HCT116 (cell line): ENCODE measurements around the gene A2ML1. TPM values are rescaled to one million over a fixed set of nuclear protein-coding genes. Genes with fewer than 3 reads are reported as not detected.

ENCODE experiments used
- ATAC-seq: fragments of 200-7000 bp; cut with Tn5 transposase; 2 replicates; pipeline ENCODE4 v1.9.1; 2020; ENCODE audit warnings: mild to moderate bottlenecking, moderate library complexity
- BruUV-seq: library from RNA; stranded (reverse); fragments of 400-500 nt; replicated peaks from 2 replicates; lab custom pipeline; 2021; lab: Mats Ljungman, UMichigan
- CTCF ChIA-PET: fragments of 300-600 bp; sonication (Branson Sonifier 250); formaldehyde crosslinking; loops from one replicate; lab custom pipeline; 2021; ENCODE audit warnings: antibody characterized with exemption; lab: Charles Lee
- POLR2A ChIA-PET: fragments of 300-600, 350-600 bp; sonication (Branson Sonifier 250); formaldehyde crosslinking; loops from one replicate; lab custom pipeline; 2021; ENCODE audit warnings: antibody characterized with exemption; lab: Charles Lee
- RAD21 ChIA-PET, 2 experiments: fragments of 300-600 bp; sonication (Branson Sonifier 250); formaldehyde crosslinking; loops; one replicate each; lab custom pipeline; 2023; ENCODE audit warnings: low total read pairs in 2 of 2; ENCODE audit not compliant: uncharacterized antibody in 2 of 2, unreplicated experiment in 2 of 2, low non-redundant PET in 1 of 2; lab: Charles Lee
- DNase-seq: peaks from one replicate; pipeline ENCODE4 v3.0.0-alpha.2; 2010; ENCODE audit warnings: low read depth, low spot score
- H2AFZ ChIP-seq: fragments of 200-600 bp; shearing (Covaris generic), sonication (generic); 2 replicates; pipeline ENCODE4 v1.6.1; 2017; ENCODE audit warnings: low read depth, mixed run types, mixed read lengths, antibody characterized with exemption, low read length; ENCODE audit not compliant: poor library complexity, severe bottlenecking
- H3K27ac ChIP-seq: 2 replicates; pipeline ENCODE4 v1.5.1; 2012; ENCODE audit warnings: low read depth, low read length
- H3K27me3 ChIP-seq: fragments of 200-600 bp; sonication (generic); 2 replicates; pipeline ENCODE4 v1.6.1; 2016; ENCODE audit warnings: mixed run types, low read length, mixed read lengths; ENCODE audit not compliant: insufficient read depth
- H3K36me3 ChIP-seq, 2 experiments: fragments of 200-500 bp in 1 of 2; fragments of 200-600 bp in 1 of 2; sonication (Bioruptor generic) in 1 of 2; sonication (generic) in 1 of 2; 2 replicates each; pipeline versions ENCODE4 v1.5.1 to v1.6.1; 2014 to 2016; ENCODE audit warnings: low read length in 2 of 2, inconsistent platforms in 1 of 2, mixed read lengths in 1 of 2, mixed run types in 1 of 2; ENCODE audit not compliant: insufficient read depth in 2 of 2, control insufficient read depth in 1 of 2
- H3K4me1 ChIP-seq, 2 experiments: fragments of 200-600 bp in 1 of 2; sonication (generic) in 1 of 2; 2 replicates each; pipeline versions ENCODE4 v1.5.1 to v1.6.1; 2012 to 2017; ENCODE audit warnings: low read length in 2 of 2, inconsistent platforms in 1 of 2, mild to moderate bottlenecking in 1 of 2, mixed read lengths in 1 of 2, mixed run types in 1 of 2, moderate library complexity in 1 of 2; ENCODE audit not compliant: insufficient read depth in 2 of 2, control insufficient read depth in 1 of 2
- H3K4me2 ChIP-seq: fragments of 200-600 bp; sonication (generic); 2 replicates; pipeline ENCODE4 v1.6.1; 2017; ENCODE audit warnings: mixed run types, low read length, mixed read lengths
- H3K4me3 ChIP-seq, 2 experiments: fragments of 200-600 bp in 1 of 2; sonication (generic) in 1 of 2; replicated peaks in 1 of 2; 2 replicates each; pipeline ENCODE4 v1.5.1; 2011 to 2016; ENCODE audit warnings: low read length in 2 of 2, control low read depth in 1 of 2, low read depth in 1 of 2, mild to moderate bottlenecking in 1 of 2, mixed read lengths in 1 of 2, mixed run types in 1 of 2
- H3K79me2 ChIP-seq: fragments of 200-600 bp; sonication (generic); 2 replicates; pipeline ENCODE4 v1.6.1; 2017; ENCODE audit warnings: mild to moderate bottlenecking, mixed run types, low read length, moderate library complexity, mixed read lengths; ENCODE audit not compliant: insufficient read depth
- H3K9ac ChIP-seq: fragments of 200-600 bp; sonication (generic); 2 replicates; pipeline ENCODE4 v1.6.1; 2016; ENCODE audit warnings: low read length, mixed read lengths
- H3K9me2 ChIP-seq: fragments of 200-600 bp; sonication (generic), shearing (Covaris generic); 2 replicates; pipeline ENCODE4 v1.6.1; 2017; ENCODE audit warnings: mixed run types, mild to moderate bottlenecking, moderate library complexity; ENCODE audit not compliant: insufficient read depth
- H3K9me3 ChIP-seq, 2 experiments: fragments of 200-500 bp in 1 of 2; fragments of 200-600 bp in 1 of 2; sonication (Bioruptor generic) in 1 of 2; sonication (generic) in 1 of 2; 2 replicates each; pipeline ENCODE4 v1.6.1; 2014 to 2017; ENCODE audit warnings: low read length in 2 of 2, mixed read lengths in 2 of 2, inconsistent platforms in 1 of 2, low read depth in 1 of 2, mild to moderate bottlenecking in 1 of 2, mixed run types in 1 of 2, moderate library complexity in 1 of 2; ENCODE audit not compliant: control insufficient read depth in 1 of 2, insufficient read depth in 1 of 2
- H4K20me1 ChIP-seq: fragments of 200-600 bp; sonication (generic), shearing (Covaris generic); 2 replicates; pipeline ENCODE4 v1.6.1; 2017; ENCODE audit warnings: mixed run types, mild to moderate bottlenecking, moderate library complexity; ENCODE audit not compliant: insufficient read depth
- ATF3 ChIP-seq: IDR thresholded peaks from 2 replicates; pipeline ENCODE4 v1.6.1; 2012
- CBX3 ChIP-seq: IDR thresholded peaks from 2 replicates; pipeline ENCODE4 v1.6.1; 2012; ENCODE audit warnings: low read depth
- CEBPB ChIP-seq: IDR thresholded peaks from 2 replicates; pipeline ENCODE4 v1.6.1; 2012; ENCODE audit warnings: low read depth
- EGR1 ChIP-seq: IDR thresholded peaks from 2 replicates; pipeline ENCODE4 v1.6.1; 2012; ENCODE audit warnings: low read depth
- EZH2 ChIP-seq: fragments of 200-600 bp; sonication (generic); IDR thresholded peaks from 2 replicates; pipeline ENCODE4 v1.6.1; 2017; ENCODE audit warnings: antibody characterized with exemption, mixed run types
- POLR2AphosphoS5 ChIP-seq: IDR thresholded peaks from 2 replicates; pipeline ENCODE4 v1.6.1; 2011; ENCODE audit warnings: mild to moderate bottlenecking, low read depth, low read length, moderate library complexity
- RAD21 ChIP-seq: IDR thresholded peaks from 2 replicates; pipeline ENCODE4 v1.6.1; 2012; ENCODE audit warnings: low read depth, mild to moderate bottlenecking
- SIN3A ChIP-seq: IDR thresholded peaks from 2 replicates; pipeline ENCODE4 v1.6.1; 2012; ENCODE audit warnings: low read depth
- YY1 ChIP-seq: IDR thresholded peaks from 2 replicates; pipeline ENCODE4 v1.6.1; 2011; ENCODE audit warnings: low read length, low read depth, moderate library complexity, mild to moderate bottlenecking; ENCODE audit not compliant: insufficient replicate concordance; ENCODE audit errors: extremely low read depth
- ZBTB33 ChIP-seq: IDR thresholded peaks from 2 replicates; pipeline ENCODE4 v1.6.1; 2011; ENCODE audit warnings: mild to moderate bottlenecking, low read length, moderate library complexity; ENCODE audit not compliant: insufficient replicate concordance; ENCODE audit errors: extremely low read depth
- ZFX ChIP-seq: fragments of 450-650 bp; IDR thresholded peaks from 2 replicates; pipeline ENCODE4 v1.6.1; 2017
- intact Hi-C: fragments of 100-400 bp; cut with micrococcal nuclease; formaldehyde crosslinking; loops from 2 replicates; pipeline ENCODE4 v1.10.0; 2022
- total RNA-seq: library from RNA; stranded (reverse); gene quantifications from one replicate; pipeline ENCODE4 v1.2.1, GENCODE V29; 2021; ENCODE audit not compliant: unreplicated experiment
- TF ChIP-seq, protein P1 (sequence below): IDR thresholded peaks from 2 replicates; pipeline ENCODE4 v1.6.1; 2012

A2ML1 gene
- total RNA-seq, 1 experiment from 2014 or later, result not detected

- no peaks in the 10 kb centered on the region for H3K9me3 ChIP-seq
- H3K4me3 ChIP-seq, result no peak overlapping the region
- no peaks in the 10 kb centered on the region for H3K79me2 ChIP-seq
- POLR2A ChIA-PET, result no interaction called here
- H3K9me2 ChIP-seq, result no peaks in the 10 kb centered on the region
- RAD21 ChIA-PET, result no interaction called here
- H3K9ac ChIP-seq, result no peak overlapping the region
- H3K4me1 ChIP-seq, result peaks cover 0 to 2% of the 10 kb centered on the region in 2 experiments; a peak in 1 of 4 replicates
- no peak overlapping the region for H3K27ac ChIP-seq
- H3K4me2 ChIP-seq, result no peak overlapping the region
- CTCF ChIA-PET, result no interaction called here
- intact Hi-C loops, result loop anchor here (10.0 kb wide), 1 partner anchor 284 kb away; the partner anchor contains the start of gene CLEC4E
- DNase-seq, result no peak
- ATAC-seq, result no peak
- no peak for TF ChIP-seq ZBTB33
- TF ChIP-seq YY1, result no peak
- TF ChIP-seq CEBPB, result no peak
- no peak for TF ChIP-seq CBX3
- TF ChIP-seq, protein P1, sequence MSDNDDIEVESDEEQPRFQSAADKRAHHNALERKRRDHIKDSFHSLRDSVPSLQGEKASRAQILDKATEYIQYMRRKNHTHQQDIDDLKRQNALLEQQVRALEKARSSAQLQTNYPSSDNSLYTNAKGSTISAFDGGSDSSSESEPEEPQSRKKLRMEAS, result no peak
- no peak for TF ChIP-seq ATF3
- no peak for TF ChIP-seq EZH2
- no peak for TF ChIP-seq RAD21
- TF ChIP-seq ZFX, result no peak
- no peak for TF ChIP-seq EGR1
- TF ChIP-seq SIN3A, result no peak
- TF ChIP-seq POLR2AphosphoS5, result no peak
- no peaks in the 10 kb centered on the region for H3K27me3 ChIP-seq
- H3K36me3 ChIP-seq, result no peaks in the 10 kb centered on the region
- H4K20me1 ChIP-seq, result no peaks in the 10 kb centered on the region
- no peak overlapping the region for H2AFZ ChIP-seq
- no TSS peak for BruUV-seq
Observed at GRCh38 chr12:8829125-8829518, 6.7 kb downstream of the A2ML1 start.
